Body of pancreas (tissue), 4 donors: ENCODE measurements around the gene MLXIP.

Source experiments
- CTCF ChIP-seq, 7 experiments: fragments of 450-650 bp in 4 of 7; fragments of 200-600 bp in 3 of 7; sonication (generic) in 3 of 7; IDR thresholded peaks; one replicate each; pipeline ENCODE4 v1.5.1; 2016 to 2019; ENCODE audit warnings: antibody characterized with exemption in 7 of 7
- POLR2A ChIP-seq, 3 donors: fragments of 450-650 bp; IDR thresholded peaks; one replicate each; pipeline ENCODE4 v1.6.1; 2016; ENCODE audit warnings: antibody characterized with exemption in 3 of 3, mild to moderate bottlenecking in 2 of 3

- TF ChIP-seq POLR2A (IDR thresholded peaks at IDR 0.05), result no peak
- TF ChIP-seq CTCF (IDR thresholded peaks at IDR 0.05), result no peak
These were observed 107.0 kb downstream of the MLXIP start for GRCh38 chr12:122185494-122186082.
